Muscle of leg (tissue), 11 donors: ENCODE data around the gene CPXM1. TPM values are rescaled to one million over a fixed set of nuclear protein-coding genes. Genes with fewer than 3 reads are reported as not detected.
"Not testable (repeated sequence)": the region's sequence is repeated elsewhere in the genome, so short reads cannot be mapped to it uniquely, and the experiment has no call there.

Experiments used
- DNase-seq: peaks from one replicate; pipeline ENCODE4 v3.0.0; 2013
- H3K27ac ChIP-seq: one replicate; pipeline ENCODE4 v1.5.1; 2013; ENCODE audit warnings: mild to moderate bottlenecking, low read length, control low read depth
- H3K27me3 ChIP-seq: one replicate; pipeline ENCODE4 v1.6.1; 2013; ENCODE audit warnings: low read length; ENCODE audit not compliant: control insufficient read depth, insufficient read depth
- H3K36me3 ChIP-seq: one replicate; pipeline ENCODE4 v1.6.1; 2013; ENCODE audit warnings: low read length; ENCODE audit not compliant: control insufficient read depth, insufficient read depth
- H3K4me1 ChIP-seq: one replicate; pipeline ENCODE4 v1.6.1; 2013; ENCODE audit warnings: low read length; ENCODE audit not compliant: control insufficient read depth, insufficient read depth
- H3K4me3 ChIP-seq: one replicate; pipeline ENCODE4 v1.5.1; 2013; ENCODE audit warnings: low read length, control low read depth
- H3K9me3 ChIP-seq: replicated peaks from 2 replicates; pipeline ENCODE4 v1.6.1; 2013; ENCODE audit warnings: low read depth, low read length; ENCODE audit not compliant: control insufficient read depth
- WGBS: methylation state at CpG from one replicate; pipeline ENCODE4 v1.1.5; 2013; ENCODE audit warnings: missing lambda C conversion rate; ENCODE audit not compliant: insufficient coverage; 5-methylcytosine and 5-hydroxymethylcytosine counted together
- polyA plus RNA-seq, 8 donors: library from polyadenylated mRNA; unstranded; fragments of 120-200 nt; gene quantifications; one replicate each; pipeline versions ENCODE4 v1.2.1 to v1.2.3, GENCODE V29; 2013; ENCODE audit warnings: inconsistent platforms in 1 of 8, low replicate concordance in 1 of 8; ENCODE audit not compliant: insufficient read length in 8 of 8, insufficient read depth in 1 of 8
- total RNA-seq: library from RNA; stranded (reverse); fragments of 120-200 nt; gene quantifications from one replicate; pipeline ENCODE4 v1.2.4, GENCODE V29; 2013

Gene CPXM1
- total and polyA plus RNA-seq, 9 donors = 41.5 to 83.9 (median 61.4) TPM

- 97% methylated on average over 5 of the region's 15 CpGs for WGBS
- no peak for DNase-seq
- Histone ChIP-seq H3K4me3 (no peak overlapping the region), H3K27ac (no peak overlapping the region), H3K4me1 (peaks cover 15% of the 10 kb centered on the region), H3K27me3 (no peaks in the 10 kb centered on the region), H3K9me3 (no peaks in the 10 kb centered on the region), H3K36me3 (peaks cover 32% of the 10 kb centered on the region)
Observed at GRCh38 chr20:2838847-2839671, 38.6 kb upstream of the CPXM1 start.

- Histone ChIP-seq H3K4me3 (no peak overlapping the region), H3K27ac (no peak overlapping the region), H3K9me3 (no peaks in the 10 kb centered on the region), H3K36me3 (peaks cover 32% of the 10 kb centered on the region), H3K4me1 (peaks cover 15% of the 10 kb centered on the region), H3K27me3 (no peaks in the 10 kb centered on the region)
- 93% methylated on average over 18 of the region's 19 CpGs for WGBS
- no peak for DNase-seq
Observed at GRCh38 chr20:2838170-2838797, 37.9 kb upstream of the CPXM1 start.

- Histone ChIP-seq H3K36me3 (peaks cover 32% of the 10 kb centered on the region), H3K27ac (no peak overlapping the region), H3K4me3 (no peak overlapping the region), H3K27me3 (no peaks in the 10 kb centered on the region), H3K4me1 (peaks cover 15% of the 10 kb centered on the region), H3K9me3 (no peaks in the 10 kb centered on the region)
- 87% methylated on average over 4 of the region's 6 CpGs for WGBS
- no peak for DNase-seq
Observed at GRCh38 chr20:2837221-2837960, 37.0 kb upstream of the CPXM1 start.

- H3K4me3 ChIP-seq = no peak overlapping the region
- H3K4me1 ChIP-seq = peaks cover 8% of the 10 kb centered on the region
- H3K27me3 ChIP-seq = no peaks in the 10 kb centered on the region
- no peak for DNase-seq
- 89% methylated on average over 3 of the region's 5 CpGs for WGBS
- no peak overlapping the region for H3K27ac ChIP-seq
- peaks cover 32% of the 10 kb centered on the region for H3K36me3 ChIP-seq
- no peaks in the 10 kb centered on the region for H3K9me3 ChIP-seq
Observed at GRCh38 chr20:2836035-2836434, 35.6 kb upstream of the CPXM1 start.

- Histone ChIP-seq H3K36me3 (peaks cover 32% of the 10 kb centered on the region), H3K27ac (no peak overlapping the region), H3K4me1 (peaks cover 8% of the 10 kb centered on the region), H3K4me3 (no peak overlapping the region), H3K27me3 (peaks cover 1% of the 10 kb centered on the region), H3K9me3 (no peaks in the 10 kb centered on the region)
- no peak for DNase-seq
- 100% methylated on average over 2 of the region's 6 CpGs for WGBS
Observed at GRCh38 chr20:2835331-2835796, 34.9 kb upstream of the CPXM1 start.

GRCh38 chr20:2834401-2835110 lies 34.1 kb upstream of the CPXM1 start:
- DNase-seq = no peak
- Histone ChIP-seq H3K27ac (no peak overlapping the region), H3K36me3 (peaks cover 32% of the 10 kb centered on the region), H3K4me1 (peaks cover 4% of the 10 kb centered on the region), H3K9me3 (no peaks in the 10 kb centered on the region), H3K27me3 (peaks cover 6% of the 10 kb centered on the region), H3K4me3 (no peak overlapping the region)
- 100% methylated on average over 1 of the region's 14 CpGs for WGBS

GRCh38 chr20:2833761-2834160 lies 33.3 kb upstream of the CPXM1 start:
- H3K9me3 ChIP-seq = no peaks in the 10 kb centered on the region
- no peak overlapping the region for H3K4me3 ChIP-seq
- H3K4me1 ChIP-seq = no peaks in the 10 kb centered on the region
- H3K27me3 ChIP-seq = peaks cover 6% of the 10 kb centered on the region
- no peak overlapping the region for H3K27ac ChIP-seq
- DNase-seq = no peak
- no CpG with 5 or more reads among the region's 1 CpG for WGBS
- peaks cover 32% of the 10 kb centered on the region for H3K36me3 ChIP-seq

GRCh38 chr20:2831206-2831605 lies 30.8 kb upstream of the CPXM1 start:
- H3K4me3 ChIP-seq, DNase-seq, H3K27ac ChIP-seq, H3K4me1 ChIP-seq, H3K9me3 ChIP-seq: not testable (repeated sequence)
- H3K36me3 ChIP-seq = peaks cover 11% of the 10 kb centered on the region
- peaks cover 11% of the 10 kb centered on the region for H3K27me3 ChIP-seq
- WGBS = 85% methylated on average over 2 of the region's 7 CpGs

GRCh38 chr20:2829376-2829775 lies 28.9 kb upstream of the CPXM1 start:
- peaks cover 13% of the 10 kb centered on the region for H3K27me3 ChIP-seq
- peaks cover 2% of the 10 kb centered on the region for H3K36me3 ChIP-seq
- H3K4me1 ChIP-seq = no peaks in the 10 kb centered on the region
- no peak overlapping the region for H3K27ac ChIP-seq
- H3K9me3 ChIP-seq = no peaks in the 10 kb centered on the region
- H3K4me3 ChIP-seq = no peak overlapping the region
- no peak for DNase-seq
- 63% methylated on average over 1 of the region's 6 CpGs for WGBS
